HepG2 (cell line): ENCODE data around the gene PEBP1. TPM values are rescaled to one million over a fixed set of nuclear protein-coding genes. Genes with fewer than 3 reads are reported as not detected.

Source experiments
- ARID2 ChIP-seq: sonication (generic); formaldehyde crosslinking; IDR thresholded peaks from 2 replicates; pipeline ENCODE4 v1.8.1; 2022; ENCODE audit warnings: mild to moderate bottlenecking, missing genetic modification reagents, borderline replicate concordance
- FOXO1 ChIP-seq: sonication (generic); formaldehyde crosslinking; IDR thresholded peaks from 2 replicates; pipeline ENCODE4 v1.4.0; 2020; ENCODE audit warnings: missing genetic modification reagents
- GLMP ChIP-seq: sonication (generic); formaldehyde crosslinking; IDR thresholded peaks from 2 replicates; pipeline ENCODE4 v1.9.0; 2021; ENCODE audit warnings: missing genetic modification reagents, mild to moderate bottlenecking, borderline replicate concordance
- IKZF4 ChIP-seq: sonication (generic); formaldehyde crosslinking; IDR thresholded peaks from 2 replicates; pipeline ENCODE4 v1.5.1; 2020; ENCODE audit warnings: borderline replicate concordance, mild to moderate bottlenecking, low read depth, missing genetic modification reagents; ENCODE audit errors: not compliant biosample characterization
- MAFK ChIP-seq, 2 experiments: IDR thresholded peaks in 1 of 2; conservative IDR thresholded peaks in 1 of 2; 2 replicates each; pipeline ENCODE4 v1.6.1; 2011; ENCODE audit warnings: improper control_type of control experiment in 2 of 2, low read length in 2 of 2
- MLLT10 ChIP-seq: sonication (generic); formaldehyde crosslinking; IDR thresholded peaks from 2 replicates; pipeline ENCODE4 v1.4.0; 2020; ENCODE audit warnings: missing genetic modification reagents
- MZF1 ChIP-seq: sonication (generic); formaldehyde crosslinking; IDR thresholded peaks from 2 replicates; pipeline ENCODE4 v1.8.1; 2023; ENCODE audit warnings: mild to moderate bottlenecking, missing genetic modification reagents, borderline replicate concordance
- NFATC3 ChIP-seq: sonication (generic); formaldehyde crosslinking; IDR thresholded peaks from 2 replicates; pipeline ENCODE4 v1.5.1; 2020; ENCODE audit warnings: mild to moderate bottlenecking, missing genetic modification reagents
- RFX5 ChIP-seq: IDR thresholded peaks from 2 replicates; pipeline ENCODE4 v1.6.1; 2011; ENCODE audit warnings: low read depth, low read length, improper control_type of control experiment
- SALL1 ChIP-seq: sonication (generic); formaldehyde crosslinking; IDR thresholded peaks from 2 replicates; pipeline ENCODE4 v1.8.0; 2022; ENCODE audit warnings: mild to moderate bottlenecking, missing genetic modification reagents
- SMAD1 ChIP-seq: sonication (generic); formaldehyde crosslinking; IDR thresholded peaks from 2 replicates; pipeline ENCODE4 v1.4.0; 2020; ENCODE audit warnings: missing genetic modification reagents, low read depth, mild to moderate bottlenecking, borderline replicate concordance
- TAF1 ChIP-seq: sonication (generic); formaldehyde crosslinking; IDR thresholded peaks from 2 replicates; pipeline ENCODE4 v1.4.0; 2020; ENCODE audit warnings: missing genetic modification reagents
- TBP ChIP-seq: sonication (generic); formaldehyde crosslinking; IDR thresholded peaks from 2 replicates; pipeline ENCODE4 v1.5.0; 2020; ENCODE audit warnings: missing genetic modification reagents
- TCF12 ChIP-seq, 2 experiments: fragments of 450-650 bp in 1 of 2; sonication (generic) in 1 of 2; formaldehyde crosslinking in 1 of 2; IDR thresholded peaks; 2 replicates each; pipeline versions ENCODE4 v1.6.1 to v1.8.0; 2017 to 2022; ENCODE audit warnings: antibody characterized with exemption in 1 of 2, mild to moderate bottlenecking in 1 of 2, missing genetic modification reagents in 1 of 2, moderate library complexity in 1 of 2
- UBTF ChIP-seq: sonication (generic); formaldehyde crosslinking; IDR thresholded peaks from 2 replicates; pipeline ENCODE4 v1.4.0; 2020; ENCODE audit warnings: mild to moderate bottlenecking, missing genetic modification reagents
- ZBTB43 ChIP-seq: sonication (generic); formaldehyde crosslinking; conservative IDR thresholded peaks from 2 replicates; pipeline ENCODE4 v1.4.0; 2020; ENCODE audit warnings: missing genetic modification reagents
- ZBTB7B ChIP-seq: sonication (generic); formaldehyde crosslinking; IDR thresholded peaks from 2 replicates; pipeline ENCODE4 v1.4.0; 2020; ENCODE audit warnings: missing genetic modification reagents
- ZFP36L1 ChIP-seq: sonication (generic); formaldehyde crosslinking; IDR thresholded peaks from 2 replicates; pipeline ENCODE4 v1.8.0; 2022; ENCODE audit warnings: mild to moderate bottlenecking, missing genetic modification reagents, moderate library complexity
- ZFP37 ChIP-seq: sonication (generic); formaldehyde crosslinking; IDR thresholded peaks from 2 replicates; pipeline ENCODE4 v1.4.0; 2020; ENCODE audit warnings: missing genetic modification reagents, borderline replicate concordance
- ZNF235 ChIP-seq: sonication (generic); formaldehyde crosslinking; IDR thresholded peaks from 2 replicates; pipeline ENCODE4 v1.8.1; 2023; ENCODE audit warnings: mild to moderate bottlenecking, missing genetic modification reagents, borderline replicate concordance
- ZNF329 ChIP-seq: sonication (generic); formaldehyde crosslinking; IDR thresholded peaks from 2 replicates; pipeline ENCODE4 v1.9.0; 2021; ENCODE audit warnings: low read depth, mild to moderate bottlenecking, missing genetic modification reagents
- ZNF605 ChIP-seq: sonication (generic); formaldehyde crosslinking; IDR thresholded peaks from 2 replicates; pipeline ENCODE4 v1.8.0; 2022; ENCODE audit warnings: mild to moderate bottlenecking, missing genetic modification reagents
- ZNF768 ChIP-seq: sonication (generic); formaldehyde crosslinking; IDR thresholded peaks from 2 replicates; pipeline ENCODE4 v1.4.0; 2020; ENCODE audit warnings: missing genetic modification reagents
- ZNF816 ChIP-seq: sonication (generic); formaldehyde crosslinking; IDR thresholded peaks from 2 replicates; pipeline ENCODE4 v1.8.0; 2022; ENCODE audit warnings: missing genetic modification reagents, mild to moderate bottlenecking, borderline replicate concordance
- polyA plus RNA-seq, 8 experiments: library from polyadenylated mRNA; depleted of rRNA in 3 of 8; stranded (reverse) in 7 of 8; unstranded in 1 of 8; fragments of >200 nt; fragmentation: Illumina TruSeq in 4 of 8; extraction: Trizol in 4 of 8; gene quantifications; 2 replicates each; pipeline versions ENCODE4 v1.2.1 to v1.2.3, GENCODE V29; 2011 to 2016; ENCODE audit warnings: low read depth in 4 of 8, missing spikeins in 1 of 8, mixed read lengths in 1 of 8; ENCODE audit not compliant: insufficient read depth in 1 of 8
- total RNA-seq, 5 experiments: library from RNA; depleted of rRNA; stranded (reverse); fragments of >200 nt; fragmentation: Illumina TruSeq; extraction: Trizol; gene quantifications; 2 replicates each; pipeline ENCODE4 v1.2.3, GENCODE V29; 2016; ENCODE audit warnings: low read depth in 1 of 5

PEBP1 gene
- total and polyA plus RNA-seq, 2 of the 13 experiments (the other 11 are each of a cell fraction or from before 2014, with no cell fraction given) = 538 to 1,505 TPM

GRCh38 chr12:118103601-118104382 is 32.1 kb upstream of the PEBP1 start, which contains the start of gene VSIG10 (continued):
- TF ChIP-seq UBTF (CRISPR knock-in tag) = peak; percentile 96
- TF ChIP-seq ZNF329 (CRISPR knock-in tag) = peak; percentile 64; the same call in 1 of the 2 replicates
- no peak for TF ChIP-seq NFATC3 (CRISPR knock-in tag)
- TF ChIP-seq IKZF4 (CRISPR knock-in tag) = no peak
- TF ChIP-seq ZNF816 (CRISPR knock-in tag) = 0 out of 2 replicates have a peak, but pooled peaks have one; percentile 24
- TF ChIP-seq ZNF768 = peak; percentile 55; the same call in 1 of the 2 replicates
- TF ChIP-seq TCF12 (IDR thresholded peaks at IDR 0.05) = no peak
- TF ChIP-seq TCF12 (CRISPR knock-in tag; IDR thresholded peaks at IDR 0.05) = 0 out of 2 replicates have a peak, but pooled peaks have one; percentile 63
- TF ChIP-seq ZNF605 (CRISPR knock-in tag) = 0 out of 2 replicates have a peak, but pooled peaks have one; percentile 4
- peak; percentile 35; the same call in 1 of the 2 replicates for TF ChIP-seq SALL1
- no peak for TF ChIP-seq ZNF235
- no peak for TF ChIP-seq ZBTB43 (CRISPR knock-in tag)
- no peak for TF ChIP-seq ARID2 (CRISPR knock-in tag)
- TF ChIP-seq FOXO1 (CRISPR knock-in tag) = peak; percentile 55
- TF ChIP-seq SMAD1 (CRISPR knock-in tag) = no peak
- TF ChIP-seq GLMP (CRISPR knock-in tag) = no peak
- 0 out of 2 replicates have a peak, but pooled peaks have one; percentile 27 for TF ChIP-seq ZFP37 (CRISPR knock-in tag)
- 0 out of 2 replicates have a peak, but pooled peaks have one; percentile 14 for TF ChIP-seq ZFP36L1 (CRISPR knock-in tag)
- TF ChIP-seq TBP = no peak
- TF ChIP-seq MLLT10 (CRISPR knock-in tag) = no peak
- no peak for TF ChIP-seq RFX5
- no peak for TF ChIP-seq MZF1 (CRISPR knock-in tag)
- peak; percentile 80; the same call in 1 of the 2 replicates for TF ChIP-seq TAF1 (CRISPR knock-in tag)
- TF ChIP-seq ZBTB7B (CRISPR knock-in tag) = peak; percentile 71
- TF ChIP-seq MAFK (conservative IDR thresholded peaks at IDR 0.05 in 1 of 2, IDR thresholded peaks at IDR 0.05 in 1 of 2; ENCODE audit: low read length in 2 of 2) = no peak
